SIG-M5 (cell line): ENCODE measurements around the gene MAT2B.
"Not testable (repeated sequence)": the region's sequence is repeated elsewhere in the genome, so short reads cannot be mapped to it uniquely, and the experiment has no call there.

Experiments
- DNase-seq: peaks from one replicate; lab custom pipeline; 2025; lab: John Stamatoyannopoulos, UW

Gene MAT2B

GRCh38 chr5:163503106-163504078, 2.0 kb upstream of the MAT2B start:
- peak; percentile 36 for DNase-seq

- no peak for DNase-seq
Measured at GRCh38 chr5:163504079-163504931, 1.1 kb upstream of the MAT2B start.

- no peak for DNase-seq
Measured at GRCh38 chr5:163505049-163505367, 411 bp upstream of the MAT2B start.

- DNase-seq: no peak
Measured at GRCh38 chr5:163506095-163506457, 657 bp downstream of the MAT2B start.

- DNase-seq: no peak
Measured at GRCh38 chr5:163506726-163507125, 1.3 kb downstream of the MAT2B start.

GRCh38 chr5:163508753-163509152, 3.3 kb downstream of the MAT2B start:
- DNase-seq: no peak

GRCh38 chr5:163509291-163509951, 4.0 kb downstream of the MAT2B start:
- no peak for DNase-seq

GRCh38 chr5:163512526-163512925, 7.1 kb downstream of the MAT2B start:
- DNase-seq: no peak

GRCh38 chr5:163525096-163525495, 19.7 kb downstream of the MAT2B start:
- no peak for DNase-seq

GRCh38 chr5:163529698-163530097, 24.3 kb downstream of the MAT2B start:
- DNase-seq: no peak

- DNase-seq: no peak
Measured at GRCh38 chr5:163531272-163531671, 25.9 kb downstream of the MAT2B start.

- DNase-seq: no peak
Measured at GRCh38 chr5:163532171-163533084, 27.0 kb downstream of the MAT2B start.

GRCh38 chr5:163533223-163533622, 27.8 kb downstream of the MAT2B start:
- DNase-seq: no peak

GRCh38 chr5:163534492-163535094, 29.2 kb downstream of the MAT2B start:
- no peak for DNase-seq

GRCh38 chr5:163535290-163535689, 29.9 kb downstream of the MAT2B start:
- no peak for DNase-seq

GRCh38 chr5:163536442-163536841, 31.0 kb downstream of the MAT2B start:
- DNase-seq: not testable (repeated sequence)

GRCh38 chr5:163540696-163541095, 35.3 kb downstream of the MAT2B start:
- no peak for DNase-seq

- DNase-seq: no peak
Measured at GRCh38 chr5:163542771-163543170, 37.4 kb downstream of the MAT2B start.

- DNase-seq: no peak
Measured at GRCh38 chr5:163544041-163544440, 38.6 kb downstream of the MAT2B start.

GRCh38 chr5:163544836-163545235, 39.4 kb downstream of the MAT2B start:
- DNase-seq: no peak

- no peak for DNase-seq
Measured at GRCh38 chr5:163548649-163549048, 43.2 kb downstream of the MAT2B start.
